BJ (cell line): ENCODE results near the gene SIX1. TPM values are rescaled to one million over a fixed set of nuclear protein-coding genes. Genes with fewer than 3 reads are reported as not detected.

Experiments used
- CTCF ChIA-PET: fragments of 350-600 bp; formaldehyde crosslinking; extraction: SDS; loops from one replicate; lab custom pipeline; 2021; ENCODE audit warnings: antibody characterized with exemption, inconsistent platforms; lab: Yijun Ruan, JAX
- POLR2A ChIA-PET: fragments of 300-600 bp; sonication (Branson Sonifier 250); formaldehyde crosslinking; extraction: SDS; loops from one replicate; lab custom pipeline; 2021; ENCODE audit warnings: antibody characterized with exemption; lab: Charles Lee
- DNase-seq: peaks from one replicate; pipeline ENCODE4 v3.0.0-alpha.2; 2011; ENCODE audit warnings: low read depth
- H3K27me3 ChIP-seq: 2 replicates; pipeline ENCODE4 v1.6.0; 2011; ENCODE audit warnings: low read length; ENCODE audit not compliant: control insufficient read depth, insufficient read depth
- H3K36me3 ChIP-seq: 2 replicates; pipeline ENCODE4 v1.5.1; 2011; ENCODE audit warnings: low read length; ENCODE audit not compliant: control insufficient read depth, insufficient read depth
- H3K4me3 ChIP-seq: 2 replicates; pipeline ENCODE4 v1.5.1; 2011; ENCODE audit warnings: low read depth, mild to moderate bottlenecking, control low read depth, low read length
- CTCF ChIP-seq: IDR thresholded peaks from 2 replicates; pipeline ENCODE4 v1.5.1; 2011; ENCODE audit warnings: low read depth, mild to moderate bottlenecking, control low read depth, inconsistent platforms, low read length, moderate library complexity; ENCODE audit not compliant: insufficient read depth
- polyA plus RNA-seq: library from polyadenylated mRNA; depleted of rRNA; stranded (reverse); fragments of >200 nt; gene quantifications from 2 replicates; pipeline ENCODE4 v1.2.3, GENCODE V29; 2011

The SIX1 gene
- polyA plus RNA-seq, 1 experiment, result 6.1 TPM

- TF ChIP-seq CTCF, result no peak
- ChIA-PET CTCF (interaction anchor here (1.4 to 1.6 kb wide), 2 partner anchors 339 to 340 kb away, joined by 3 read pairs; partner anchors contain the start of genes SLC38A6 and TRMT5), POLR2A (no interaction called here)
- Histone ChIP-seq H3K27me3 (no peaks in the 10 kb centered on the region), H3K4me3 (no peak overlapping the region), H3K36me3 (peaks cover 15% of the 10 kb centered on the region)
- DNase-seq, result no peak
These were observed 6.8 kb downstream of the SIX1 start for GRCh38 chr14:60642270-60643140.

- Histone ChIP-seq H3K36me3 (peaks cover 15% of the 10 kb centered on the region), H3K4me3 (no peak overlapping the region), H3K27me3 (no peaks in the 10 kb centered on the region)
- no peak for TF ChIP-seq CTCF
- ChIA-PET CTCF (interaction anchor here (1.4 kb wide), 1 partner anchor 340 kb away, joined by 3 read pairs; no protein-coding TSS in a partner anchor), POLR2A (no interaction called here)
- DNase-seq, result no peak
These were observed 7.5 kb downstream of the SIX1 start for GRCh38 chr14:60641742-60642269.

GRCh38 chr14:60640859-60641741 lies 8.2 kb downstream of the SIX1 start:
- CTCF ChIA-PET, result interaction anchor here (1.4 kb wide), 1 partner anchor 341 kb away, joined by 3 read pairs; no protein-coding TSS in a partner anchor

GRCh38 chr14:60639674-60640073 lies 9.6 kb downstream of the SIX1 start:
- no peak for DNase-seq
- no peak overlapping the region for H3K4me3 ChIP-seq

More at GRCh38 chr14:60640859-60641741, 8.2 kb downstream of the SIX1 start:
- no peak for TF ChIP-seq CTCF
- DNase-seq, result no peak
- peaks cover 14% of the 10 kb centered on the region for H3K36me3 ChIP-seq
- H3K27me3 ChIP-seq, result no peaks in the 10 kb centered on the region
- no peak overlapping the region for H3K4me3 ChIP-seq
- POLR2A ChIA-PET, result no interaction called here

More at GRCh38 chr14:60639674-60640073, 9.6 kb downstream of the SIX1 start:
- no peaks in the 10 kb centered on the region for H3K27me3 ChIP-seq
- TF ChIP-seq CTCF, result no peak
- H3K36me3 ChIP-seq, result peaks cover 13% of the 10 kb centered on the region
- ChIA-PET CTCF (interaction anchor here (1.5 kb wide), 1 partner anchor 14 kb away, joined by 5 read pairs; no protein-coding TSS in a partner anchor), POLR2A (interaction anchor here (0.7 kb wide), 1 partner anchor 15 kb away, joined by 3 read pairs; no protein-coding TSS in a partner anchor)
